Loucy (cell line): ENCODE measurements around the gene SCAF1.

Experiments
- H2AFZ ChIP-seq: fragments of 200-600 bp; sonication (generic); 2 replicates; pipeline ENCODE4 v1.6.0; 2016; ENCODE audit warnings: antibody characterized with exemption, mild to moderate bottlenecking, low read length, moderate library complexity
- H3F3A ChIP-seq: fragments of 200-600 bp; 2 replicates; pipeline ENCODE4 v1.6.0; 2016; ENCODE audit warnings: antibody characterized with exemption, low read depth, mild to moderate bottlenecking
- H3K27me3 ChIP-seq: fragments of 200-600 bp; sonication (generic); 2 replicates; pipeline ENCODE4 v1.6.1; 2014; ENCODE audit warnings: low read length, mild to moderate bottlenecking; ENCODE audit not compliant: insufficient read depth, poor library complexity, severe bottlenecking
- H3K36me3 ChIP-seq: fragments of 200-600 bp; sonication (generic); 2 replicates; pipeline ENCODE4 v1.6.1; 2016; ENCODE audit warnings: low read length; ENCODE audit not compliant: insufficient read depth
- H3K4me1 ChIP-seq: fragments of 200-600 bp; sonication (generic); 2 replicates; pipeline ENCODE4 v1.5.1; 2014; ENCODE audit warnings: low read length, mild to moderate bottlenecking; ENCODE audit not compliant: insufficient read depth, poor library complexity, severe bottlenecking
- H3K4me2 ChIP-seq: fragments of 200-600 bp; sonication (generic); 2 replicates; pipeline ENCODE4 v1.6.0; 2014; ENCODE audit warnings: antibody characterized with exemption, low read length, low read depth, mild to moderate bottlenecking; ENCODE audit not compliant: poor library complexity, severe bottlenecking
- H3K4me3 ChIP-seq: fragments of 200-600 bp; sonication (generic); 2 replicates; pipeline ENCODE4 v1.5.1; 2014; ENCODE audit warnings: low read length, mild to moderate bottlenecking, mixed read lengths; ENCODE audit not compliant: poor library complexity, severe bottlenecking
- H3K79me2 ChIP-seq: fragments of 200-600 bp; sonication (generic); 2 replicates; pipeline ENCODE4 v1.6.1; 2014; ENCODE audit warnings: low read length; ENCODE audit not compliant: insufficient read depth
- H3K9ac ChIP-seq: fragments of 200-600 bp; sonication (generic); 2 replicates; pipeline ENCODE4 v1.6.0; 2014; ENCODE audit warnings: mild to moderate bottlenecking, low read depth, low read length, moderate library complexity; ENCODE audit not compliant: poor library complexity, severe bottlenecking
- H3K9me2 ChIP-seq: fragments of 200-600 bp; sonication (generic); replicated peaks from 2 replicates; pipeline ENCODE4 v1.6.1; 2016; ENCODE audit warnings: low read depth, low read length, mixed read lengths
- H3K9me3 ChIP-seq: fragments of 200-600 bp; sonication (generic); 2 replicates; pipeline ENCODE4 v1.6.1; 2014; ENCODE audit warnings: mild to moderate bottlenecking, antibody characterized with exemption, low read length, low read depth; ENCODE audit not compliant: insufficient read depth
- H4K20me1 ChIP-seq: fragments of 200-600 bp; sonication (generic); 2 replicates; pipeline ENCODE4 v1.6.0; 2014; ENCODE audit warnings: antibody characterized with exemption, low read length, mild to moderate bottlenecking; ENCODE audit not compliant: insufficient read depth, poor library complexity, severe bottlenecking
- EZH2phosphoT487 ChIP-seq: fragments of 200-600 bp; IDR thresholded peaks from 2 replicates; pipeline ENCODE4 v1.6.1; 2018; ENCODE audit warnings: antibody characterized with exemption, mild to moderate bottlenecking, moderate library complexity, borderline replicate concordance
- TF ChIP-seq, protein P1 (sequence below): fragments of 200-600 bp; sonication (generic); conservative IDR thresholded peaks from 2 replicates; pipeline ENCODE4 v1.5.1; 2014; ENCODE audit warnings: mild to moderate bottlenecking, antibody characterized with exemption, low read length

Gene SCAF1

GRCh38 chr19:49655570-49656455 is 13.8 kb downstream of the SCAF1 start:
- Histone ChIP-seq H3K9me3 (no peaks in the 10 kb centered on the region), H3K36me3 (peaks cover 54% of the 10 kb centered on the region; the same call in 1 of the 2 replicates), H3K9me2 (no peaks in the 10 kb centered on the region), H3K27me3 (no peaks in the 10 kb centered on the region), H3K9ac (no peak overlapping the region), H2AFZ (no peak overlapping the region), H3K4me3 (no peak overlapping the region), H3K4me2 (no peak overlapping the region), H3K79me2 (no peaks in the 10 kb centered on the region), H4K20me1 (no peaks in the 10 kb centered on the region), H3K4me1 (no peaks in the 10 kb centered on the region), H3F3A (no peaks in the 10 kb centered on the region)
- TF ChIP-seq, protein P1, sequence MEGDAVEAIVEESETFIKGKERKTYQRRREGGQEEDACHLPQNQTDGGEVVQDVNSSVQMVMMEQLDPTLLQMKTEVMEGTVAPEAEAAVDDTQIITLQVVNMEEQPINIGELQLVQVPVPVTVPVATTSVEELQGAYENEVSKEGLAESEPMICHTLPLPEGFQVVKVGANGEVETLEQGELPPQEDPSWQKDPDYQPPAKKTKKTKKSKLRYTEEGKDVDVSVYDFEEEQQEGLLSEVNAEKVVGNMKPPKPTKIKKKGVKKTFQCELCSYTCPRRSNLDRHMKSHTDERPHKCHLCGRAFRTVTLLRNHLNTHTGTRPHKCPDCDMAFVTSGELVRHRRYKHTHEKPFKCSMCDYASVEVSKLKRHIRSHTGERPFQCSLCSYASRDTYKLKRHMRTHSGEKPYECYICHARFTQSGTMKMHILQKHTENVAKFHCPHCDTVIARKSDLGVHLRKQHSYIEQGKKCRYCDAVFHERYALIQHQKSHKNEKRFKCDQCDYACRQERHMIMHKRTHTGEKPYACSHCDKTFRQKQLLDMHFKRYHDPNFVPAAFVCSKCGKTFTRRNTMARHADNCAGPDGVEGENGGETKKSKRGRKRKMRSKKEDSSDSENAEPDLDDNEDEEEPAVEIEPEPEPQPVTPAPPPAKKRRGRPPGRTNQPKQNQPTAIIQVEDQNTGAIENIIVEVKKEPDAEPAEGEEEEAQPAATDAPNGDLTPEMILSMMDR = no peak
- TF ChIP-seq EZH2phosphoT487 = no peak

- Histone ChIP-seq H3K4me2 (no peak overlapping the region), H3K9me3 (no peaks in the 10 kb centered on the region), H3F3A (no peaks in the 10 kb centered on the region), H4K20me1 (no peaks in the 10 kb centered on the region), H3K27me3 (no peaks in the 10 kb centered on the region), H3K4me3 (no peak overlapping the region), H2AFZ (no peak overlapping the region), H3K9me2 (no peaks in the 10 kb centered on the region), H3K9ac (no peak overlapping the region), H3K36me3 (peaks cover 60% of the 10 kb centered on the region; the same call in 1 of the 2 replicates), H3K79me2 (no peaks in the 10 kb centered on the region), H3K4me1 (no peaks in the 10 kb centered on the region)
- TF ChIP-seq EZH2phosphoT487 = no peak
- TF ChIP-seq, protein P1 = no peak
Observed at GRCh38 chr19:49656456-49657109, 14.6 kb downstream of the SCAF1 start.

DNA sequence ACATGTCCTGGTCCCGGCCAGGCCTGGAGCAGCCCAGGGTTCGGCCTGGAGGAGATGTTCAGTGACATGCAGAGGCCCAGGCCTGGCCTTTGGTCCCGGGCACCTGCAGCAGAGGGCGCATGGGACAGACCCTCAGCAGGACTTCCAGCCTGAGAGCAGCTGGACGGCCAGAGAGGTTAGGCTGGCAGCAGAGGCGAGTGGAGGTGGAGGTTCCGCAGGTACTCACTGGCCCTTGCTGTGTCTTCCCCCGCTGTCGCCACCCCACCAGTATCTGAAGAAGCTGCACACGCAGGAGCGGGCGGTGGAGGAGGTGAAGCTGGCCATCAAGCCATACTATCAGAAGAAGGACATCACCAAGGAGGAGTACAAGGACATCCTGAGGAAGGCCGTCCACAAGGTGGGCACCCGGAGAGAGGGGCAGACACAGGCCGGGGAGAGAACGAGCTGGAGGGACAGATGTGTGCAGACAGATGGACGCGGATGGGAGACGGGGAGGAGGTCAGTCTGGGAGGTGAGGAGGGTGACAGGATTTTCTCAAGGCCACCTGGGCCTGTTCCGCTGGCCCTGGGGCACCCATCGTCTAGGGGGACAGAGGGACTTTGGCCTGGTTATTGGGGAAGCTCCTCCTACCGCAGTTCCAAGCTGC is 15.6 kb downstream of the SCAF1 start:
- Histone ChIP-seq H3K9me3 (no peaks in the 10 kb centered on the region), H2AFZ (no peak overlapping the region), H3F3A (no peaks in the 10 kb centered on the region), H3K9me2 (no peaks in the 10 kb centered on the region), H4K20me1 (no peaks in the 10 kb centered on the region), H3K27me3 (no peaks in the 10 kb centered on the region), H3K79me2 (peaks cover under 1% of the 10 kb centered on the region; the same call in 1 of the 2 replicates), H3K4me2 (no peak overlapping the region), H3K36me3 (peaks cover 67% of the 10 kb centered on the region; the same call in 1 of the 2 replicates), H3K4me1 (no peaks in the 10 kb centered on the region), H3K9ac (no peak overlapping the region), H3K4me3 (no peak overlapping the region)
- TF ChIP-seq, protein P1 = no peak
- TF ChIP-seq EZH2phosphoT487 = no peak
